ENCODE data around the gene ZNF385C.

- TF ChIP-seq CTCF (IDR thresholded peaks at IDR 0.05) (no peak), POLR2A (IDR thresholded peaks at IDR 0.05) (no peak)
Measured at GRCh38 chr17:42058063-42058462, 40.2 kb downstream of the ZNF385C start.
